Thyroid gland (tissue), 4 donors: Measurements from ENCODE around the gene TNN.

Source experiments
- POLR2A ChIP-seq, 2 donors: fragments of 450-650 bp; IDR thresholded peaks; one replicate each; pipeline ENCODE4 v1.6.1; 2017; ENCODE audit warnings: antibody characterized with exemption in 2 of 2, mild to moderate bottlenecking in 2 of 2, moderate library complexity in 1 of 2
- TF ChIP-seq, protein P1 (sequence below), 6 experiments: fragments of 200-600 bp in 3 of 6; fragments of 450-650 bp in 3 of 6; sonication (generic) in 3 of 6; IDR thresholded peaks; one replicate each; pipeline ENCODE4 v1.5.1; 2016 to 2019; ENCODE audit warnings: antibody characterized with exemption in 6 of 6, mild to moderate bottlenecking in 2 of 6, inconsistent platforms in 1 of 6, moderate library complexity in 1 of 6

DNA sequence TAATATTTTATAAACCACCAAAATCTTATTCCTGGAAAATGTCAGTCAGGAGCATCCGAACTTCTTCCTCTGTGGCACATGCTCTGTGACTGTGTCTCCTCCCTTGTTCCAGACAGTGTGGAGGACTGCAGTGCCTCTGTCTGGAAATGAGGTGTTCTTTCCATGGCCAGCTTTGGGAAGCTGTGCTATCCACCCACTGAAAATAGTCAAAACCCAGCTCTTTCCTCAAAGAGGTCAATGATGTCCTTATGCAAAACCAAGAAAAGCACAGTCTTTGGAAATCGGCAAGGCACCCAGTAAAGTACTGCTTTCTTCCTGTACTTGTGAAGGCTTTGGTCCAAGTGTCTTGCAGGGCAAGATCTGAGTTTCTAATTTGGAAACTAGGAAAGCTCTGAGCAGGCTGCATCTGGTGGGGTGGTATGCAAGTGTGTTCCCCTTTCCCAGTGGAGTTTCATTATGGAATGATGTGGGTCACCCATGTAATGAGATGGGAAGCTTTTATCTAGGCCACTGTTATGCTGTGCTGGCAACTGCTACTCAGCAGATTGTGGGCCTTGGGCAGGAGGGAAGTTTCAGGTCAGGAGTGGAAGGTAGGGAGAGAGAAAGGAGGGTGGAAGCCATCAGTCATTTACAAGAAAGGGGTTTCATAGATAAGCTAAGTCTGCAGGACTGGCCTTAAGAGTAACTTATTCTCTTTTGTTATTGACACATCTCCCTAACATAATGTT is 119.0 kb downstream of the TNN start:
- TF ChIP-seq, protein P1, sequence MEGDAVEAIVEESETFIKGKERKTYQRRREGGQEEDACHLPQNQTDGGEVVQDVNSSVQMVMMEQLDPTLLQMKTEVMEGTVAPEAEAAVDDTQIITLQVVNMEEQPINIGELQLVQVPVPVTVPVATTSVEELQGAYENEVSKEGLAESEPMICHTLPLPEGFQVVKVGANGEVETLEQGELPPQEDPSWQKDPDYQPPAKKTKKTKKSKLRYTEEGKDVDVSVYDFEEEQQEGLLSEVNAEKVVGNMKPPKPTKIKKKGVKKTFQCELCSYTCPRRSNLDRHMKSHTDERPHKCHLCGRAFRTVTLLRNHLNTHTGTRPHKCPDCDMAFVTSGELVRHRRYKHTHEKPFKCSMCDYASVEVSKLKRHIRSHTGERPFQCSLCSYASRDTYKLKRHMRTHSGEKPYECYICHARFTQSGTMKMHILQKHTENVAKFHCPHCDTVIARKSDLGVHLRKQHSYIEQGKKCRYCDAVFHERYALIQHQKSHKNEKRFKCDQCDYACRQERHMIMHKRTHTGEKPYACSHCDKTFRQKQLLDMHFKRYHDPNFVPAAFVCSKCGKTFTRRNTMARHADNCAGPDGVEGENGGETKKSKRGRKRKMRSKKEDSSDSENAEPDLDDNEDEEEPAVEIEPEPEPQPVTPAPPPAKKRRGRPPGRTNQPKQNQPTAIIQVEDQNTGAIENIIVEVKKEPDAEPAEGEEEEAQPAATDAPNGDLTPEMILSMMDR (IDR thresholded peaks at IDR 0.05), result no peak
- TF ChIP-seq POLR2A (IDR thresholded peaks at IDR 0.05), result no peak
